A549 (cell line): ENCODE measurements around the gene SLC17A1.

Source experiments
- CEBPB ChIP-seq, 2 experiments: fragments of >200 bp in 1 of 2; sonication (Bioruptor Twin) in 1 of 2; formaldehyde crosslinking in 1 of 2; IDR thresholded peaks; 2 replicates each; pipeline ENCODE4 v1.6.1; 2012 to 2016
- JUN ChIP-seq, 2 experiments: fragments of >200 bp; sonication (Bioruptor Twin); formaldehyde crosslinking; IDR thresholded peaks; 2 replicates in 1 of 2; 3 replicates in 1 of 2; pipeline ENCODE4 v1.6.1; 2016 to 2017
- NFE2L2 ChIP-seq: fragments of 150-350 bp; conservative IDR thresholded peaks from 2 replicates; pipeline ENCODE4 v1.6.1; 2014; ENCODE audit warnings: low read length
- PHF8 ChIP-seq: fragments of 200-600 bp; sonication (generic); IDR thresholded peaks from 2 replicates; pipeline ENCODE4 v1.6.1; 2016; ENCODE audit warnings: low read depth, mild to moderate bottlenecking, antibody characterized with exemption, moderate library complexity, borderline replicate concordance
- POLR2A ChIP-seq: IDR thresholded peaks from 2 replicates; pipeline ENCODE4 v1.6.1; 2012; ENCODE audit warnings: mild to moderate bottlenecking, low read length
- RAD21 ChIP-seq, 2 experiments: fragments of >200 bp in 1 of 2; sonication (Bioruptor Twin) in 1 of 2; formaldehyde crosslinking in 1 of 2; IDR thresholded peaks in 1 of 2; conservative IDR thresholded peaks in 1 of 2; 2 replicates in 1 of 2; 3 replicates in 1 of 2; pipeline ENCODE4 v1.6.1; 2012 to 2018; ENCODE audit warnings: inconsistent platforms in 1 of 2
- RFX5 ChIP-seq: fragments of 450-650 bp; IDR thresholded peaks from 2 replicates; pipeline ENCODE4 v1.7.1; 2014; ENCODE audit warnings: antibody characterized with exemption, mild to moderate bottlenecking, moderate library complexity
- TF ChIP-seq, protein P1 (sequence below): fragments of >200 bp; sonication (Bioruptor Twin); formaldehyde crosslinking; IDR thresholded peaks from 3 replicates; pipeline ENCODE4 v1.5.1; 2016
- TF ChIP-seq, protein P2 (sequence below): IDR thresholded peaks from 2 replicates; pipeline ENCODE4 v1.6.1; 2012
- TF ChIP-seq, protein P3 (sequence below): fragments of 250-450 bp; sonication (Bioruptor Pico); IDR thresholded peaks from 2 replicates; pipeline ENCODE4 v1.5.0; 2021; ENCODE audit warnings: mild to moderate bottlenecking, moderate library complexity, borderline replicate concordance

DNA sequence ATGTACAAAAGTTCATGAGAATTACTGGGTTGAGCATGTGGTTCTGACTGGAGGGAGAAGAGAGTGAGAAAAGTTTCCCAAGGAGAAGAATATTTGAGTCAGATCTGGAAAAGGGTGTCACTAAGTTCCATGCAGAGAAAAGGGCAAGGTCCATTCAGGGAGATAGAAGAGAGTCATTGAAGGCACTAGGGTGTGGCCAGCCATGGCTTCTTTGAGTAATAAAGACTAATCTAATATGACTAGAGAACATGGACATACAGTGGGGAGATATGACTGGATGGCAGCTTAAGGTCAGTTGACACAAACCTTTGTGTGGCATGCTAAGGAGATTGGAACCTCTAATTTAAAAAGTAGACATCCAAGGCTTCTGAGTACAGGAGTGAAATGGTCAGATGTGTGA is 88.0 kb downstream of the SLC17A1 start:
- TF ChIP-seq, protein P1, sequence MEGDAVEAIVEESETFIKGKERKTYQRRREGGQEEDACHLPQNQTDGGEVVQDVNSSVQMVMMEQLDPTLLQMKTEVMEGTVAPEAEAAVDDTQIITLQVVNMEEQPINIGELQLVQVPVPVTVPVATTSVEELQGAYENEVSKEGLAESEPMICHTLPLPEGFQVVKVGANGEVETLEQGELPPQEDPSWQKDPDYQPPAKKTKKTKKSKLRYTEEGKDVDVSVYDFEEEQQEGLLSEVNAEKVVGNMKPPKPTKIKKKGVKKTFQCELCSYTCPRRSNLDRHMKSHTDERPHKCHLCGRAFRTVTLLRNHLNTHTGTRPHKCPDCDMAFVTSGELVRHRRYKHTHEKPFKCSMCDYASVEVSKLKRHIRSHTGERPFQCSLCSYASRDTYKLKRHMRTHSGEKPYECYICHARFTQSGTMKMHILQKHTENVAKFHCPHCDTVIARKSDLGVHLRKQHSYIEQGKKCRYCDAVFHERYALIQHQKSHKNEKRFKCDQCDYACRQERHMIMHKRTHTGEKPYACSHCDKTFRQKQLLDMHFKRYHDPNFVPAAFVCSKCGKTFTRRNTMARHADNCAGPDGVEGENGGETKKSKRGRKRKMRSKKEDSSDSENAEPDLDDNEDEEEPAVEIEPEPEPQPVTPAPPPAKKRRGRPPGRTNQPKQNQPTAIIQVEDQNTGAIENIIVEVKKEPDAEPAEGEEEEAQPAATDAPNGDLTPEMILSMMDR = no peak
- no peak for TF ChIP-seq PHF8
- TF ChIP-seq POLR2A = no peak
- TF ChIP-seq, protein P2, sequence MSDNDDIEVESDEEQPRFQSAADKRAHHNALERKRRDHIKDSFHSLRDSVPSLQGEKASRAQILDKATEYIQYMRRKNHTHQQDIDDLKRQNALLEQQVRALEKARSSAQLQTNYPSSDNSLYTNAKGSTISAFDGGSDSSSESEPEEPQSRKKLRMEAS = no peak
- TF ChIP-seq RAD21 (conservative IDR thresholded peaks at IDR 0.05 in 1 of 2, IDR thresholded peaks at IDR 0.05 in 1 of 2) = no peak
- no peak for TF ChIP-seq CEBPB (IDR thresholded peaks at IDR 0.05)
- TF ChIP-seq NFE2L2 = no peak
- TF ChIP-seq, protein P3, sequence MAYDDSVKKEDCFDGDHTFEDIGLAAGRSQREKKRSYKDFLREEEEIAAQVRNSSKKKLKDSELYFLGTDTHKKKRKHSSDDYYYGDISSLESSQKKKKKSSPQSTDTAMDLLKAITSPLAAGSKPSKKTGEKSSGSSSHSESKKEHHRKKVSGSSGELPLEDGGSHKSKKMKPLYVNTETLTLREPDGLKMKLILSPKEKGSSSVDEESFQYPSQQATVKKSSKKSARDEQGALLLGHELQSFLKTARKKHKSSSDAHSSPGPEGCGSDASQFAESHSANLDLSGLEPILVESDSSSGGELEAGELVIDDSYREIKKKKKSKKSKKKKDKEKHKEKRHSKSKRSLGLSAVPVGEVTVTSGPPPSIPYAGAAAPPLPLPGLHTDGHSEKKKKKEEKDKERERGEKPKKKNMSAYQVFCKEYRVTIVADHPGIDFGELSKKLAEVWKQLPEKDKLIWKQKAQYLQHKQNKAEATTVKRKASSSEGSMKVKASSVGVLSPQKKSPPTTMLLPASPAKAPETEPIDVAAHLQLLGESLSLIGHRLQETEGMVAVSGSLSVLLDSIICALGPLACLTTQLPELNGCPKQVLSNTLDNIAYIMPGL = no peak
- TF ChIP-seq RFX5 = no peak
- no peak for TF ChIP-seq JUN (IDR thresholded peaks at IDR 0.05)
